ENCODE measurements around the gene BAHD1. TPM values are rescaled to one million over a fixed set of nuclear protein-coding genes. Genes with fewer than 3 reads are reported as not detected.
A peak's percentile ranks its signal among the peaks of the same experiment; 100 is the strongest.

The BAHD1 gene
- total RNA-seq, 1 experiment from 2014 or later: 17.2 TPM

DNA sequence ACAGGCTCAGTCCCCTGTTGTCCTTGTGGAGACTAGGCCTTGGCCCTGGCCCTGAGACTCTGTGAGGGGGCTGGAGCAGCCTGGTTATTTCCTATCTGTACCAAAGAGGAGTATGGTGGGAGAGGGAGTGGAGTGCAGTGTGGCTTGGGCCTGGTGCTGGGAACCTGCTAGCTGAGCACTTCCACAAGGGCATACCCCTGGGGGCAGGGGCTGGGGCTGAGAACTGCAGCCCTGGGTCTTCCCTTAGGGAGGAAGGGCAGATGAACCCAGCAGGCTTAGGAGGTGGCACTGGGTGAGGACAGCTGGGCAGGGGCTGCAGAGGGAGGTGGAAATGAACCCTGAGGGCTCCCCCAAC, 26.5 kb downstream of the BAHD1 start:
- intact Hi-C loops (cut with micrococcal nuclease; ENCODE audit: unreplicated experiment): no loop called here
- Mint-ChIP-seq H3K9me3 (ENCODE audit: low read depth, unreplicated experiment) (no peaks in the 10 kb centered on the region), H3K4me1 (ENCODE audit: low read depth, unreplicated experiment) (no peaks in the 10 kb centered on the region), H3K36me3 (ENCODE audit: insufficient read depth, unreplicated experiment) (peaks cover 5% of the 10 kb centered on the region), H3K27ac (ENCODE audit: unreplicated experiment) (no peak overlapping the region), H3K4me3 (ENCODE audit: low read depth, unreplicated experiment) (no peak overlapping the region), H3K27me3 (ENCODE audit: unreplicated experiment) (no peaks in the 10 kb centered on the region)
- CTCF ChIA-PET: no interaction called here
- TF ChIP-seq, protein P1, sequence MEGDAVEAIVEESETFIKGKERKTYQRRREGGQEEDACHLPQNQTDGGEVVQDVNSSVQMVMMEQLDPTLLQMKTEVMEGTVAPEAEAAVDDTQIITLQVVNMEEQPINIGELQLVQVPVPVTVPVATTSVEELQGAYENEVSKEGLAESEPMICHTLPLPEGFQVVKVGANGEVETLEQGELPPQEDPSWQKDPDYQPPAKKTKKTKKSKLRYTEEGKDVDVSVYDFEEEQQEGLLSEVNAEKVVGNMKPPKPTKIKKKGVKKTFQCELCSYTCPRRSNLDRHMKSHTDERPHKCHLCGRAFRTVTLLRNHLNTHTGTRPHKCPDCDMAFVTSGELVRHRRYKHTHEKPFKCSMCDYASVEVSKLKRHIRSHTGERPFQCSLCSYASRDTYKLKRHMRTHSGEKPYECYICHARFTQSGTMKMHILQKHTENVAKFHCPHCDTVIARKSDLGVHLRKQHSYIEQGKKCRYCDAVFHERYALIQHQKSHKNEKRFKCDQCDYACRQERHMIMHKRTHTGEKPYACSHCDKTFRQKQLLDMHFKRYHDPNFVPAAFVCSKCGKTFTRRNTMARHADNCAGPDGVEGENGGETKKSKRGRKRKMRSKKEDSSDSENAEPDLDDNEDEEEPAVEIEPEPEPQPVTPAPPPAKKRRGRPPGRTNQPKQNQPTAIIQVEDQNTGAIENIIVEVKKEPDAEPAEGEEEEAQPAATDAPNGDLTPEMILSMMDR (IDR thresholded peaks at IDR 0.05; ENCODE audit: unreplicated experiment): no peak
- no peak for DNase-seq
- no TSS peak for BruUV-seq (replicated peaks)

DNA sequence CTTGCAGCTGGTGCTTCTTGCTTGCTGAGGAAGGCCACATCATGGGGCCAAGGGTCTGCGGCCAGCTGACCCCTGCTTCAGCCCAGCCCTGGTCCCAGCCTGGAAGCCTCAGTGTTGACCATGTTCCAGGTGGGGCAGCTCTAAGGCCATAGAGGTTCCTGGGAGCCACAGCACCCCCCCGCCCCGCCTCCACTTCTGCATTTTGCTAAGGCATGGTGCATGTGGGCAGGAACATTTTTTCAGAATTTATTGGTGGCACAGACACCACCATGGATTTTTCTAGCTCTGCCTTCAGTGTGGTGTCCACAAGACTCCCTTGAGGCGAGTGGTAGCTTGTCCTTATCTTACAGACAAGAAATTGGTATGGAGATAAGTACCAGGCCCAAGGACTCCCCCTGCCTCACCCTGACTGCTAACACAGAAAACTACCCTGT, 28.2 kb downstream of the BAHD1 start:
- Mint-ChIP-seq H3K27me3 (ENCODE audit: unreplicated experiment) (no peaks in the 10 kb centered on the region), H3K27ac (ENCODE audit: unreplicated experiment) (no peak overlapping the region), H3K4me1 (ENCODE audit: low read depth, unreplicated experiment) (no peaks in the 10 kb centered on the region), H3K4me3 (ENCODE audit: low read depth, unreplicated experiment) (no peak overlapping the region), H3K9me3 (ENCODE audit: low read depth, unreplicated experiment) (no peaks in the 10 kb centered on the region), H3K36me3 (ENCODE audit: insufficient read depth, unreplicated experiment) (no peaks in the 10 kb centered on the region)
- no peak for DNase-seq
- BruUV-seq (replicated peaks): no TSS peak
- intact Hi-C loops (cut with micrococcal nuclease; ENCODE audit: unreplicated experiment): no loop called here
- CTCF ChIA-PET: no interaction called here
- TF ChIP-seq, protein P1 (IDR thresholded peaks at IDR 0.05; ENCODE audit: unreplicated experiment): no peak

DNA sequence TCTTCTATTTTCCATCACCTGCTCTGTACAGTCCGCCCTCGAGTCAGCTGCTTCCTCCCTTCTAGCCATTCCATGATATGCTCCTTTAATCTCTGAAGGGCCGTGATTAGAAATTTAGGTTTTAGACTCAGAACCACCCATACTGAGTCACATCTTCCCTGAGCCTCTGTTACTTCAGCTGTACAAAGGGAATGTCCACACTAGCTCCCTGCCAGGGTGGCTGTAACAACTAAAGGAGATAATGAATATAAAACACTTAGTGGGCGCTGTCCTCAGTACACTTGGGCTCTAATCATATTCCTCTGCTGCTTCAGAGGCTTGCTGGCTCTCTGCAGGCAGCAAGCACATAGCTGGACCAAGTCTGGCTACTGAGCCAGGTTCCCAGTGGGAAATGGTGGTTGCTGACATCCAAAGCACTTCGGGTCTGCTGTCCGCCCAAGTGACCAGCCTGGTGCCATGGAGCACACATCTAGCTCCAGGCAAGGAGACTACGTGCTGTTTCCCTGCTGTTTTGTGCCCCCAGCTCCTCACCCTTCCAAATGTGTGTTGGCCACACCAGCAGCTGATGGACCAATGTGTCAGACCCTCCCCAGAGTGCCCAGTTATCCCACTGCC, 29.1 kb downstream of the BAHD1 start:
- DNase-seq: no peak
- Mint-ChIP-seq H3K27me3 (ENCODE audit: unreplicated experiment) (peaks cover 7% of the 10 kb centered on the region), H3K27ac (ENCODE audit: unreplicated experiment) (no peak overlapping the region), H3K36me3 (ENCODE audit: insufficient read depth, unreplicated experiment) (no peaks in the 10 kb centered on the region), H3K9me3 (ENCODE audit: low read depth, unreplicated experiment) (no peaks in the 10 kb centered on the region), H3K4me3 (ENCODE audit: low read depth, unreplicated experiment) (no peak overlapping the region), H3K4me1 (ENCODE audit: low read depth, unreplicated experiment) (no peaks in the 10 kb centered on the region)
- CTCF ChIA-PET: no interaction called here
- TF ChIP-seq, protein P1 (IDR thresholded peaks at IDR 0.05; ENCODE audit: unreplicated experiment): no peak
- intact Hi-C loops (cut with micrococcal nuclease; ENCODE audit: unreplicated experiment): no loop called here
- BruUV-seq (replicated peaks): no TSS peak

DNA sequence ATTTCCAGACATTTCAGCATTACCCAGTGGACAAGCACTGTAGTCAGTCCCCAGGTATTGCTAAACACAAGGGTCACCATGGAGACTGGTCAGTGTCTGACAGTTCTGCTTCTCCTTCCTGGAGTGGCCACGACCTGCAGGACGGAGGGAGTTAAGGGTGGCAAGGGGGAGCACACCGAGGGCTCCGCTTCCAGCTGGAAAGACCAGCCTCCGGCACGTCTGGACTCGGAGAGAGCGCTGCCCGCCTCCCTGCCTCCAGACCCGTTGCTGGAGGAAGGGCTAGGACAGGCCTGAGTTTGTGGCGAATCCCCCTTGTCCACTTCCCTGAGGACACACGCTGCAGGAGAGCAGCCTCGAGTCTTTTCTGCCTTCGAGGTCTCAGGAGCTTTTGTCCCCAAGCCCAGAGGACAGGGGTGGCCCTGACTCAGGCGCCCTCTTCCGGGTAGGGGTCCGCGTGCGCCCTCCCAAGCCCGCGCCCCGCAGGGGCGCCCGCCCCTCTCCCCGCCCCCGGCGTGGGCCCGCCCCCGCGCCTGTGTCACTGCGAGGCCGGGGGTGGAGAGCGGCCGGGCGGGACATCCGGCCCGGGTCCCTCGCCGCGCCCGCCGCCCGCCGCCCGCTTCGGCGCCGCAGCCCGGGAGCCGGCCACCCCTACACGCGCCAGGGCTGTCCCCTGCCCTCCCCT, 29.8 kb downstream of the BAHD1 start, which contains the start of gene CHST14:
Gene CHST14, plus strand, starts transcription at position 562 of the 682 bp plus-strand sequence. CDS start 230 bp downstream, outside the sequence.
- H3K9me3 Mint-ChIP-seq (ENCODE audit: low read depth, unreplicated experiment): no peaks in the 10 kb centered on the region
- H3K27me3 Mint-ChIP-seq (ENCODE audit: unreplicated experiment): peaks cover 13% of the 10 kb centered on the region
- TF ChIP-seq, protein P1 (IDR thresholded peaks at IDR 0.05; ENCODE audit: unreplicated experiment): no peak
- no TSS peak for BruUV-seq (replicated peaks)
- intact Hi-C loops (cut with micrococcal nuclease; ENCODE audit: unreplicated experiment): no loop called here
- H3K36me3 Mint-ChIP-seq (ENCODE audit: insufficient read depth, unreplicated experiment): no peaks in the 10 kb centered on the region
- H3K4me1 Mint-ChIP-seq (ENCODE audit: low read depth, unreplicated experiment): no peaks in the 10 kb centered on the region
- H3K4me3 Mint-ChIP-seq (ENCODE audit: low read depth, unreplicated experiment): peak within 1 kb of the TSS; percentile 67
- H3K27ac Mint-ChIP-seq (ENCODE audit: unreplicated experiment): no peak within 1 kb of the TSS
- DNase-seq: peak; percentile 48
- CTCF ChIA-PET: no interaction called here
